GM10847 (cell line): ENCODE measurements around the gene RAD51B.

Experiments
- POLR2A ChIP-seq: IDR thresholded peaks from 2 replicates; pipeline ENCODE4 v1.6.1; 2011; ENCODE audit not compliant: insufficient read length; ENCODE audit errors: extremely low read depth

The RAD51B gene

GRCh38 chr14:68040633-68041369 lies 221.2 kb downstream of the RAD51B start:
- TF ChIP-seq POLR2A = no peak

GRCh38 chr14:68041876-68042354 lies 222.3 kb downstream of the RAD51B start:
- no peak for TF ChIP-seq POLR2A

- TF ChIP-seq POLR2A = no peak
These were observed 223.1 kb downstream of the RAD51B start for GRCh38 chr14:68042586-68043210.

- no peak for TF ChIP-seq POLR2A
These were observed 224.2 kb downstream of the RAD51B start for GRCh38 chr14:68043752-68044151.

- TF ChIP-seq POLR2A = no peak
These were observed 228.3 kb downstream of the RAD51B start for GRCh38 chr14:68047906-68048305.

GRCh38 chr14:68050177-68050576 lies 230.6 kb downstream of the RAD51B start:
- TF ChIP-seq POLR2A = no peak

GRCh38 chr14:68051146-68051545 lies 231.6 kb downstream of the RAD51B start:
- no peak for TF ChIP-seq POLR2A

GRCh38 chr14:68060198-68060597 lies 240.6 kb downstream of the RAD51B start:
- TF ChIP-seq POLR2A = no peak

- no peak for TF ChIP-seq POLR2A
These were observed 243.1 kb downstream of the RAD51B start for GRCh38 chr14:68062651-68063050.

- TF ChIP-seq POLR2A = no peak
These were observed 245.7 kb downstream of the RAD51B start for GRCh38 chr14:68065322-68065721.

- TF ChIP-seq POLR2A = no peak
These were observed 255.3 kb downstream of the RAD51B start for GRCh38 chr14:68074765-68075381.

GRCh38 chr14:68075382-68076029 lies 255.9 kb downstream of the RAD51B start:
- TF ChIP-seq POLR2A = no peak

GRCh38 chr14:68076451-68076850 lies 256.9 kb downstream of the RAD51B start:
- no peak for TF ChIP-seq POLR2A

- no peak for TF ChIP-seq POLR2A
These were observed 260.5 kb downstream of the RAD51B start for GRCh38 chr14:68079941-68080697.

- TF ChIP-seq POLR2A = no peak
These were observed 261.9 kb downstream of the RAD51B start for GRCh38 chr14:68081489-68081888.

GRCh38 chr14:68082698-68083291 lies 263.2 kb downstream of the RAD51B start:
- TF ChIP-seq POLR2A = no peak
